Measurements from ENCODE around the gene NAA35.

- no peak for TF ChIP-seq TAF1 (IDR thresholded peaks at IDR 0.05; ENCODE audit: borderline replicate concordance, insufficient read depth, low read length)
- TF ChIP-seq, protein P1, sequence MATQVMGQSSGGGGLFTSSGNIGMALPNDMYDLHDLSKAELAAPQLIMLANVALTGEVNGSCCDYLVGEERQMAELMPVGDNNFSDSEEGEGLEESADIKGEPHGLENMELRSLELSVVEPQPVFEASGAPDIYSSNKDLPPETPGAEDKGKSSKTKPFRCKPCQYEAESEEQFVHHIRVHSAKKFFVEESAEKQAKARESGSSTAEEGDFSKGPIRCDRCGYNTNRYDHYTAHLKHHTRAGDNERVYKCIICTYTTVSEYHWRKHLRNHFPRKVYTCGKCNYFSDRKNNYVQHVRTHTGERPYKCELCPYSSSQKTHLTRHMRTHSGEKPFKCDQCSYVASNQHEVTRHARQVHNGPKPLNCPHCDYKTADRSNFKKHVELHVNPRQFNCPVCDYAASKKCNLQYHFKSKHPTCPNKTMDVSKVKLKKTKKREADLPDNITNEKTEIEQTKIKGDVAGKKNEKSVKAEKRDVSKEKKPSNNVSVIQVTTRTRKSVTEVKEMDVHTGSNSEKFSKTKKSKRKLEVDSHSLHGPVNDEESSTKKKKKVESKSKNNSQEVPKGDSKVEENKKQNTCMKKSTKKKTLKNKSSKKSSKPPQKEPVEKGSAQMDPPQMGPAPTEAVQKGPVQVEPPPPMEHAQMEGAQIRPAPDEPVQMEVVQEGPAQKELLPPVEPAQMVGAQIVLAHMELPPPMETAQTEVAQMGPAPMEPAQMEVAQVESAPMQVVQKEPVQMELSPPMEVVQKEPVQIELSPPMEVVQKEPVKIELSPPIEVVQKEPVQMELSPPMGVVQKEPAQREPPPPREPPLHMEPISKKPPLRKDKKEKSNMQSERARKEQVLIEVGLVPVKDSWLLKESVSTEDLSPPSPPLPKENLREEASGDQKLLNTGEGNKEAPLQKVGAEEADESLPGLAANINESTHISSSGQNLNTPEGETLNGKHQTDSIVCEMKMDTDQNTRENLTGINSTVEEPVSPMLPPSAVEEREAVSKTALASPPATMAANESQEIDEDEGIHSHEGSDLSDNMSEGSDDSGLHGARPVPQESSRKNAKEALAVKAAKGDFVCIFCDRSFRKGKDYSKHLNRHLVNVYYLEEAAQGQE (IDR thresholded peaks at IDR 0.05; ENCODE audit: insufficient read depth in 1 of 2, low read depth in 2 of 2, low read length in 2 of 2): no peak
Measured at GRCh38 chr9:85925493-85925892, 15.5 kb upstream of the NAA35 start.
